H9 (cell line): ENCODE measurements around the gene DCP1A. TPM values are rescaled to one million over a fixed set of nuclear protein-coding genes. Genes with fewer than 3 reads are reported as not detected.

Source experiments
- DNase-seq: peaks from one replicate; pipeline ENCODE4 v3.0.0-alpha.2; 2017
- H2AFZ ChIP-seq: one replicate; pipeline ENCODE4 v1.6.1; 2013; ENCODE audit warnings: mild to moderate bottlenecking, low read length, control low read depth, moderate library complexity
- H2AK5ac ChIP-seq: 2 replicates; pipeline ENCODE4 v1.6.1; 2013; ENCODE audit warnings: low read length, control low read depth, mixed read lengths; ENCODE audit not compliant: insufficient read length
- H2BK120ac ChIP-seq: one replicate; pipeline ENCODE4 v1.6.1; 2013; ENCODE audit warnings: low read depth, mild to moderate bottlenecking, low read length, control low read depth, inconsistent platforms; ENCODE audit not compliant: poor library complexity, severe bottlenecking
- H2BK12ac ChIP-seq: 2 replicates; pipeline ENCODE4 v1.6.1; 2013; ENCODE audit warnings: low read length, control low read depth, mixed read lengths, low read depth; ENCODE audit not compliant: insufficient read length
- H2BK15ac ChIP-seq: 2 replicates; pipeline ENCODE4 v1.6.1; 2013; ENCODE audit warnings: low read depth, low read length, control low read depth
- H2BK20ac ChIP-seq: one replicate; pipeline ENCODE4 v1.6.1; 2013; ENCODE audit warnings: low read depth, mild to moderate bottlenecking, low read length, control low read depth, inconsistent platforms; ENCODE audit not compliant: poor library complexity, severe bottlenecking
- H2BK5ac ChIP-seq: 2 replicates; pipeline ENCODE4 v1.6.1; 2013; ENCODE audit warnings: low read length, control low read depth, mixed read lengths; ENCODE audit not compliant: insufficient read length
- H3K14ac ChIP-seq: 2 replicates; pipeline ENCODE4 v1.6.1; 2013; ENCODE audit warnings: low read length, control low read depth; ENCODE audit not compliant: insufficient read depth
- H3K18ac ChIP-seq: 2 replicates; pipeline ENCODE4 v1.6.1; 2013; ENCODE audit warnings: low read depth, mild to moderate bottlenecking, mixed read lengths, low read length, control low read depth; ENCODE audit not compliant: insufficient read length
- H3K23ac ChIP-seq: 2 replicates; pipeline ENCODE4 v1.6.1; 2013; ENCODE audit warnings: low read length, control low read depth, mixed read lengths, low read depth; ENCODE audit not compliant: insufficient read length
- H3K23me2 ChIP-seq: 2 replicates; pipeline ENCODE4 v1.6.1; 2013; ENCODE audit warnings: low read depth, mild to moderate bottlenecking, mixed read lengths, low read length, control low read depth; ENCODE audit not compliant: insufficient read length, poor library complexity, severe bottlenecking
- H3K27ac ChIP-seq: 2 replicates; pipeline ENCODE4 v1.5.1; 2013; ENCODE audit warnings: low read length, control low read depth, mixed read lengths, low read depth; ENCODE audit not compliant: insufficient read length
- H3K27me3 ChIP-seq: 2 replicates; pipeline ENCODE4 v1.6.1; 2013; ENCODE audit warnings: low read length, control low read depth, inconsistent platforms; ENCODE audit not compliant: insufficient read depth
- H3K4ac ChIP-seq: 2 replicates; pipeline ENCODE4 v1.6.1; 2013; ENCODE audit warnings: low read depth, mild to moderate bottlenecking, control low read depth, inconsistent platforms, low read length, moderate library complexity
- H3K4me1 ChIP-seq: 2 replicates; pipeline ENCODE4 v1.6.1; 2013; ENCODE audit warnings: low read length, control low read depth, inconsistent platforms; ENCODE audit not compliant: insufficient read depth
- H3K4me2 ChIP-seq: 2 replicates; pipeline ENCODE4 v1.6.1; 2013; ENCODE audit warnings: low read length, control low read depth, mixed read lengths; ENCODE audit not compliant: insufficient read length, insufficient read depth
- H3K56ac ChIP-seq: 2 replicates; pipeline ENCODE4 v1.6.1; 2013; ENCODE audit warnings: low read depth, mild to moderate bottlenecking, mixed read lengths, low read length, control low read depth; ENCODE audit not compliant: insufficient read length
- H3K79me1 ChIP-seq: 2 replicates; pipeline ENCODE4 v1.6.1; 2013; ENCODE audit warnings: low read depth, mild to moderate bottlenecking, moderate library complexity, low read length, control low read depth, inconsistent platforms; ENCODE audit not compliant: insufficient read depth, poor library complexity, severe bottlenecking
- H3K79me2 ChIP-seq: 2 replicates; pipeline ENCODE4 v1.6.1; 2013; ENCODE audit warnings: low read length, control low read depth, inconsistent platforms; ENCODE audit not compliant: insufficient read depth
- H3K9ac ChIP-seq: 2 replicates; pipeline ENCODE4 v1.6.1; 2013; ENCODE audit warnings: low read length, control low read depth, mixed read lengths; ENCODE audit not compliant: insufficient read length; ENCODE audit errors: extremely low read depth
- H3K9me3 ChIP-seq: one replicate; pipeline ENCODE4 v1.6.1; 2013; ENCODE audit warnings: low read depth, low read length, inconsistent platforms; ENCODE audit not compliant: control insufficient read depth
- H3T11ph ChIP-seq: one replicate; pipeline ENCODE4 v1.6.1; 2013; ENCODE audit warnings: mild to moderate bottlenecking, low read length, control low read depth, inconsistent platforms
- H4K20me1 ChIP-seq: one replicate; pipeline ENCODE4 v1.6.1; 2013; ENCODE audit not compliant: control insufficient read depth, insufficient read length, insufficient read depth
- H4K5ac ChIP-seq: 2 replicates; pipeline ENCODE4 v1.6.1; 2013; ENCODE audit warnings: low read depth, mild to moderate bottlenecking, mixed read lengths, low read length, control low read depth; ENCODE audit not compliant: insufficient read length
- H4K8ac ChIP-seq: replicated peaks from 2 replicates; pipeline ENCODE4 v1.6.1; 2013; ENCODE audit warnings: low read length, control low read depth, mixed read lengths, low read depth; ENCODE audit not compliant: insufficient read length
- H4K91ac ChIP-seq: 2 replicates; pipeline ENCODE4 v1.6.1; 2013; ENCODE audit warnings: low read depth, mild to moderate bottlenecking, moderate library complexity, mixed read lengths, low read length, control low read depth; ENCODE audit not compliant: insufficient read length
- H3K27ac Mint-ChIP-seq, 3 experiments: 2 replicates in 2 of 3; 3 replicates in 1 of 3; pipeline ENCODE4 v1.8.0; 2020 to 2021; ENCODE audit warnings: mixed read lengths in 3 of 3, mild to moderate bottlenecking in 1 of 3, moderate library complexity in 1 of 3
- H3K27me3 Mint-ChIP-seq: 2 replicates; pipeline ENCODE4 v1.8.0; 2021; ENCODE audit warnings: low read depth, mild to moderate bottlenecking, moderate library complexity, mixed read lengths
- H3K36me3 Mint-ChIP-seq, 3 experiments: 2 replicates in 2 of 3; 3 replicates in 1 of 3; pipeline ENCODE4 v1.8.0; 2020 to 2021; ENCODE audit warnings: low read depth in 3 of 3, mixed read lengths in 3 of 3; ENCODE audit not compliant: insufficient read depth in 1 of 3
- H3K4me1 Mint-ChIP-seq, 2 experiments: 2 replicates each; pipeline ENCODE4 v1.8.0; 2020; ENCODE audit warnings: mixed read lengths in 2 of 2
- H3K4me3 Mint-ChIP-seq, 2 experiments: 2 replicates in 1 of 2; 3 replicates in 1 of 2; pipeline ENCODE4 v1.8.0; 2020 to 2021; ENCODE audit warnings: mild to moderate bottlenecking in 2 of 2, mixed read lengths in 2 of 2, moderate library complexity in 1 of 2
- H3K9me3 Mint-ChIP-seq, 2 experiments: 2 replicates in 1 of 2; 3 replicates in 1 of 2; pipeline ENCODE4 v1.8.0; 2020; ENCODE audit warnings: mild to moderate bottlenecking in 2 of 2, mixed read lengths in 2 of 2, moderate library complexity in 1 of 2
- CTCF ChIP-seq: fragments of 200-600 bp; sonication (generic); conservative IDR thresholded peaks from 3 replicates; pipeline ENCODE4 v1.8.0; 2021; ENCODE audit warnings: antibody characterized with exemption, mild to moderate bottlenecking
- WGBS: extraction: QIAGEN DNeasy Blood & Tissue Kit; methylation state at CpG from one replicate; pipeline ENCODE4 v1.1.7; 2013; ENCODE audit warnings: missing lambda C conversion rate, low lambda C conversion rate, mixed read lengths; ENCODE audit not compliant: insufficient read length; ENCODE audit errors: extremely low coverage; 5-methylcytosine and 5-hydroxymethylcytosine counted together
- total RNA-seq: library from RNA; stranded (reverse); gene quantifications from 2 replicates; pipeline ENCODE4 v1.2.1, GENCODE V29; 2021

Gene DCP1A
- total RNA-seq, 1 experiment from 2014 or later, result 17.8 TPM

GRCh38 chr3:53255775-53256703 is 91.3 kb downstream of the DCP1A start, which contains the start of gene TKT:
Gene TKT (minus strand): TSS chr3:53256022. CDS start chr3:53255942, 80 bp downstream.
- Histone ChIP-seq H3K23ac (no peak within 1 kb of the TSS), H3K27ac (no peak within 1 kb of the TSS), H3K23me2 (peaks cover 14% of the 10 kb centered on the region), H3K9ac (peak within 1 kb of the TSS; percentile 71), H2BK15ac (no peak within 1 kb of the TSS; the same call in 1 of the 2 replicates), H3K9me3 (no peaks in the 10 kb centered on the region), H3K79me1 (peaks cover 2% of the 10 kb centered on the region), H4K91ac (no peak within 1 kb of the TSS), H3K27me3 (no peaks in the 10 kb centered on the region), H2BK120ac (no peak within 1 kb of the TSS), H3K4me1 (peaks cover 18% of the 10 kb centered on the region; the same call in 1 of the 2 replicates), H2BK5ac (no peak within 1 kb of the TSS), H3K56ac (no peak within 1 kb of the TSS), H3K4ac (no peak within 1 kb of the TSS), H3K4me2 (peak within 1 kb of the TSS; percentile 92), H2BK20ac (no peak within 1 kb of the TSS), H3K79me2 (peaks cover 44% of the 10 kb centered on the region), H4K8ac (no peak within 1 kb of the TSS), H3T11ph (no peak within 1 kb of the TSS), H3K14ac (peak within 1 kb of the TSS; percentile 65), H2BK12ac (no peak within 1 kb of the TSS), H4K20me1 (no peaks in the 10 kb centered on the region), H4K5ac (no peak within 1 kb of the TSS), H2AK5ac (no peak within 1 kb of the TSS), H3K18ac (peak within 1 kb of the TSS; percentile 51), H2AFZ (no peak within 1 kb of the TSS)
- DNase-seq, result peak; percentile 83
- Mint-ChIP-seq H3K27ac (peak within 1 kb of the TSS; percentile 85 to 98 (median 96); a peak in 6 of 7 replicates), H3K9me3 (no peaks in the 10 kb centered on the region), H3K4me1 (peaks cover 52 to 63% of the 10 kb centered on the region in 2 experiments), H3K27me3 (peaks cover 2% of the 10 kb centered on the region), H3K4me3 (peak within 1 kb of the TSS; percentile 92 to 96), H3K36me3 (peaks cover 21 to 26% (median 24%) of the 10 kb centered on the region in 3 experiments)
- WGBS, result no CpG with 5 or more reads among the region's 66 CpGs
- no peak for TF ChIP-seq CTCF
